ENCODE measurements around the gene BGN.

The BGN gene

GRCh38 chrX:153507484-153508178 is 12.9 kb downstream of the BGN start:
- DNase-seq: peak; percentile 88

- no peak for DNase-seq
These were observed 14.8 kb downstream of the BGN start for GRCh38 chrX:153509592-153509991.

DNA sequence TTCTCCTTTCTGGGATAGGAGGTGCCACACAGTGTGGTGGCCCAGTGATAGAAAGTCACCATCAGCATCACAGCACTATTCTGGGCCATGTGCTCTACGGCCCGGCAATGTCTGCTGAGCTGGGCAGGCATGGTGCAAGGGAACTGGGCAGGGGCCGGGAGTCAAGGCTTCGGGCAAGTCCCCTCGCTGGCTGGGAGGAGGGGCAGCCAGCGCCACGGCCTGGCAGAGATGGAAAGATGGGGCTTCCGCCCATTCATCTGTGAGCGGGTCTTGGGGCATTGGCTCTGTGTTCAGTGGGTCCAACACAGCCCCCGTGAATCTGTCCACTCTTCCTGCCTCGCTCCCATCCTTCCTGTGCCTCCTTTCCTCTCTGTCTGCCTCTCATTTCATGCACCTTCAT is 15.6 kb downstream of the BGN start:
- DNase-seq: no peak

DNA sequence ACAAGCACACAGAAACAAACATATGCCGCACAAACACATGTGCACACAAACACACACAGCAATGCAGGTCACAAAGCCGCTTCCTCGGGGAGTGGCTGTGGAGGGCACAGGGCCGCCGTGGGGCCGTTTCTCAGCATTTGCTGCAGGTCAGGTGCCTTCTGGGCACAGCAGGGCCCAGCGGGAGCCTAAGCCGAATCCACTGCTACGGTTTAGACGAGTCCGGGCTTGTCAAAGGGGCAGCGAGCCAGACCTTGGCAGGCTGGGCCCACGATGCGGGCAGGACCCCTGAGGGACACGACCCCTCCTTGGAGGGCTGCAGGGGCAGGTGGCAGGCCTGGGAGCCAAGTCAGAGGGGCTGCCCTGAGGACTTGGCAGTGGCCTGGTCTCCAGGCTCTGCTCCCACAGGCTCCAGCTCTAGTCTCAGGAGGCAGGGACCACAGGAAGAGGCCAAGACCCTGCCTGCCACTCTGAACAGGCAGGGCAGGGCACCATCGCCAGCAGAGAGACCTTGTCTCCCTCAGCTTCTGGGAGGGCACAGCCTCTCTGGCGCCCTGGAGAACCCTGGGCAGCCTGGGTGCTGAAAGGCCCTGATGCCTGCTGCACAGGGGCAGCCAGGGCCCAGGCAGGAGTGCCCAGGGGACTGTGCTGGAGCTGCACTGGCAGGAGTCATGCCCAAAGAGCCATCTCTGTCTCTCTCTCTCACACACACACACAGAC is 17.2 kb downstream of the BGN start:
- DNase-seq: no peak

DNA sequence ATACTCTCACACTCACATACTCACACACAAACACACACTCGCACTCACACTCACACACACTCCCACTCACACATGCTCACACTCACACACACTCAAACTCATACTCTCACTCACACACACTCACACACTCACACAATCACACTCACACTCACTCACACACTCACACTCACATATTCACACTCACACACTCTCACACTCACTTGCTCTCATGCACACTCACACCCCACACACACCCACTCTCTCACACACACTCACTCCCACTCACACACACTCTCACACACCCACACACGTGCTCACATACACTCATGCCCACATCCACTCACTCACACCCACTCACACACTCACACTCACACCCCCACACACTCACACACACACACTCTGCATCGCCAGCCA is 17.7 kb downstream of the BGN start:
- no peak for DNase-seq

DNA sequence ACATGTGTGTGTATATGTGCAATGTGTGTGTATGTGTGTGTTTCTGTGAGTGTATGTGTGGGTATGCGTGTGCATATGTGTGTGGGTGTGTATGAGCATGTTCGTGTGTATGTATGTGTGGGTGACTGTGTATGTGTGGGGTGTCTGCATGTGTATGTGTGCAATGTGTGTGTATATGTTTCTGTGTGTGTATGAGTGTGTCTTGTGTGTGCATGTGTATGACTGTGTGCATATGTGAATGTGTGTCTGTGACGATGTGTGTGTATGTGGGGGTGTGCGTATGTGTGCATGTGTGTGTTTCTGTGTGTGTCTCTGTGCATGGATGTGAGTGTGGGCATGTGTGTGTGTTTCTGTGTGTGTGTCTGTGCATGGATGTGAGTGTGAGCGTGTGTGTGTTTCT is 18.5 kb downstream of the BGN start:
- no peak for DNase-seq

- DNase-seq: no peak
These were observed 19.5 kb downstream of the BGN start for GRCh38 chrX:153514259-153514658.

DNA sequence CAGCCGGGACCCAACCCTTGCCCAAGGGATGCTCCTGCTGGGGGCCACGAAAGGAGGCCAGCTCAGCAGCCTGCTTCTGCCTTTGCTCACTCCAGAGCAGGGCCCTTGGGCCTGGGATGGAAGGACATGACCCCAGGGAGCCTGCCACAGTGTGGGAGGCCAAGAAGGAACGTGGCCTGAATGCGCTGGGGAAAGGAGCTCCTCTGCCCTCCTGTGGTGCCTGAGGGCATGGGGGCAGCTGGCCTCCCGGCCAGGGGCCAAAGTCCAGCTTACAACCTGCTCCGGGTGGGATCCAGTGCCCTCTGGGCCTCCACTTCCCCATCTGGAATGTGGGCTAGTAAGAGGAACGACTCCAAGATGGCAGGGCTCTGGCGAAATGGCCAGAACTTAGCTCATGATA is 20.7 kb downstream of the BGN start:
- no peak for DNase-seq

DNA sequence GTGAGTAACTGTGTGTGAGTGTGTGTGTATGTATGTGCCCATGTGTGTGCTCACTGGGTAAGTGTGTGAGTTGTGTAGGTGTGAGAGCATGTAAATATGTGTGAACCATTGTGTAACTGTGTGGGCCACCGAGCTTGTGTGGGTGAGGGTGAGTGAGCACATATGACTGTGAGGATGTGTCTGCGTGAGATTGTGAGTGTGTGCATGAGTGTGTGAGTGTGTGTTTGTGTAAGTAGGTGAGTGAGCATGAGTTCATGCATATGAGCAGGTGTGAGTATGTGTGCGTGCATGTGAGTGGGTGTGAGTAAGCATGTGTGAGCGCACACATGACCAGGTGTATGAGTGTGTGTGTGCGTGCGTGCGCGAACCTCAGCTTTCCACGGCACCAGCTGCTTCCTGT is 21.3 kb downstream of the BGN start:
- no peak for DNase-seq

DNA sequence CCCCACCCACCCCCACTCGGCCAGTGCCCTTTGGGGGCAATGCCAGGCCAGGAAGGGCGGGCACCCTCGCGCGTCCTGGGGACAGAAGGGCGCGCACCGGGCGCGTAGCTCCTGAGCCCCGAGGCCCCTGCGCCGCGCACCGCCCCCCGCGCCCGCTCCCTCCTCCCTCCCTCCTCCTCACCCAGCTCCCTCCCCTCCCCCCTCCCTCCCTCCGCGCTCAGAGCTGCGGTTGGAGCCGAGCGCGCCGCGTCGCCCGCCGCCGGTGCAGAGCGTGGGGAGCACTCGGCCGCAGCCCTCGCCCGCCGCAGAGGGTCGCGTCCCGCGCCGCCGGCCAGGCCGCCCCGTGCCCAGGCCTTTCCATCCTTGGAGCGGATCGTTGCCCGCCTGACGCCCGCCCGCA is 22.6 kb downstream of the BGN start, which contains the start of gene ATP2B3:
Gene ATP2B3, plus strand, starts transcription at position 220 of the 400 bp plus-strand sequence. CDS start 18,606 bp downstream, outside the sequence.
- no peak for DNase-seq

- DNase-seq: no peak
These were observed 23.4 kb downstream of the BGN start for GRCh38 chrX:153517946-153518834.

DNA sequence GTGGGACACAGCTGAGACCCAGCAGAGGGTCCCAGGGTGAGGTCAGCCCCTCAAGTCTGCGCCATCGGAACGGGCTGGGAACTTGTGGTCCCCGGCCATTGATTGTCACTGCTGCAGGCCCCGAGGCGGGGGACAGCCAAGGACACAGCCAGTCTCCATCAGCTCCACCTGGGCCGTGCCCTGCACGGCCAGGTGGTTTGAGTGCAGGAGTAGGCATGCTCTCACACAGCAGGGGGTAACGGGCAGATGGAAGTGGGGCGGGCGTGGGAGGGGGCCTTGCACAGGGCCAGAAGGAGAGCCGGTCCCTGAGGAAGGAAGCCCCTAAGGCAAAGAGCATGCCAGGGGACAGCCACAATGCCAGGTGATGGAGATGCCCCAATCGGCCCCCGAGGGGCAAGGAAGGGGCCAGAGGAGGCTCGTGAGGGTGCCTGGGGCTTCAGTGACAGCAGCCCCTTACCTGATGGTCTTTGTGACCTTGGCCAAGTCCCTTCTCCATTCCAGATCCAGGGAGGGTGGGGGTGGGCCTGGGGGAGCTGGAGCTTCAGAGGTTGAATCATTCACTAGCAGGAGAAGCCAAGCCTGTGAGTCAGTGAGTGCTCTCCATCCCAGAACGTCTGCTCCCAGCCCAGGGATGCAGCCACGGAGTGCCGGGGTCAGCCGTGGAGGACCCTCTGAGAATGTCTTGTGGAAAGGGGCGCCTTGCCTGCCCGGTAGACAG is 24.9 kb downstream of the BGN start:
- DNase-seq: no peak

- DNase-seq: no peak
These were observed 25.6 kb downstream of the BGN start for GRCh38 chrX:153520287-153520917.

- DNase-seq: no peak
These were observed 26.3 kb downstream of the BGN start for GRCh38 chrX:153521034-153521433.

- DNase-seq: no peak
These were observed 27.5 kb downstream of the BGN start for GRCh38 chrX:153522259-153522658.

GRCh38 chrX:153523269-153523668 is 28.5 kb downstream of the BGN start:
- no peak for DNase-seq

GRCh38 chrX:153524234-153524633 is 29.5 kb downstream of the BGN start:
- no peak for DNase-seq

- DNase-seq: no peak
These were observed 30.7 kb downstream of the BGN start for GRCh38 chrX:153525451-153525850.

- no peak for DNase-seq
These were observed 31.3 kb downstream of the BGN start for GRCh38 chrX:153526042-153526441.

DNA sequence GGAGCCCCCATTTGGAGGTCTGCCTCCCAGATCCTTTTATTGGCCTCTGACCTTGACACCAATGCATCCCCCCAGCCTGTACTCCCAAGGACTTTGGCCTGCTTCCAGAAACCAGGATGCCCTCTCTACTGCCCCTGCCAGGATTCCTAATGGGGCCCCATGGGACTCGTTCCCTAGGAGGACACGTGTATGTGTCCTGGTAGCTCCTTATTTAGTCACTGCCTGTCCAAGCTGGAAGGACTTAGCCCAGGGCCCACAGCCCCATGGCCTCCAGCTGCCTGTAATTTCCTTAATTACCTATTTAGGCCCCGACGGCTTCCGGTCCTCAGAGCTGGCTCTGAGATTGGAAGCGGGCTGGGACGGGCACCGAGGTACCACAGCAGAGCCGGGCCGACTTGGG is 32.0 kb downstream of the BGN start:
- DNase-seq: no peak

DNA sequence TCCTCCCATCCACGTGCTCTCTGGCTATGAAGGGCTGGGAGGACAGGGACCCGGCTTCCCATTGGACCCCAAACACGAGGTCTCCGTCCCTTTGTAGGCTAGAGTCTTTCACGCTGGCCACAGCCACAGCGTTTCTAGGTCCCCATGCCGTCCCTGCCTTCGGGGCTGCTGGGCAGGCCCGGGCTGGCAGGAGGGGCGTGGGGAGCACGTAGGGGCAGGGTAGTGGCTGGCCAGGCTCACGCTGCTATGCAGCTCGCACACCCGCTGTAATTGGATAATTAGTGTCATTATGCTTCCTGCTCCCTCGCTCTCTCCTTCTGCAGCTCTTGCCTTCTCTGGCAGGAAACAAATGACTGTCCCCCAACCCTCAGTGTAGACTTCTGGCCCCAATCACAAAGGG is 32.4 kb downstream of the BGN start:
- DNase-seq: no peak

DNA sequence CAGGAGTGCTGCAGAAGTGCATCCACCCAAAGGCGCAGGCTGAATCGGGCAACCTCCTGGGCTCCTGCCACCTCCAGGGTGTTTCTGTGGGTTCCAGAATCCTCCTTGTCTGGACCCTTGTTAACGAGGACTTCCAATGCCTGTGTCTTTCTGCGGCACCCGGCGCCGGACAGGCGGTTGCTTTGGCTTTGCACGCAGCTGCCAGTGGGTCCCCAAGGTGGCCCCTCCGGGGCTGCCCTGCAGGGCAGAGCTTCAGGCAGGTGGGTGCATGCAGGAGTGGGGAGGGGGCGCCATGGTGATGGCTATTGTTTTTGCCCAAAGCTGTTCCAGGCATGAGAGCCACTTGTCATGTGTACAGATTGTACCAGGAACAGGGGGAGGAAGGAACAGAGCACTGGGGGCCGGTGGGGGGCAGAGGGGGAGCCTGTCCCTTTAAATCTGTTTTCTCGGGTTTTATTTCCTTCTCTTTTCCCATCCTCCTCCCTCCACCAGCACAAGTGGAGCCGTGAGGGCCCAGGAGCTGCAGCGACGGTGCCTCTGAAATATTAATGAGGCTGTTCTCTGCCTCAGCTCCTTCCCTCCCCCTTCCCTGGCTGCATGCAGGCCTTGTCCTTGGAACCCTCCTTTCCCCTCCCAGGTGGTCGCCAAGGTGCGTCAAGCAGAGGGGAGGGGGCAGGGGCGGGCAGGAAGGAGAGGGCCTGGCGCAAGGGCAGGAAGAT is 35.8 kb downstream of the BGN start:
- DNase-seq: no peak

All from CD4-positive, alpha-beta T cell treated with Interleukin-6 for 4 hours (primary cell).